Esophagus muscularis mucosa (tissue), 4 donors: ENCODE measurements around the gene IGIP. TPM values are rescaled to one million over a fixed set of nuclear protein-coding genes. Genes with fewer than 3 reads are reported as not detected.

Experiments used
- DNase-seq: peaks from one replicate; pipeline ENCODE4 v3.0.0-alpha.2; 2017; ENCODE audit errors: extremely low spot score
- H3K27ac ChIP-seq, 4 donors: fragments of 200-600 bp; sonication (generic); replicated peaks in 1 of 4; 1 replicate in 3 of 4; 2 replicates in 1 of 4; pipeline ENCODE4 v1.5.1; 2016 to 2019; ENCODE audit warnings: mild to moderate bottlenecking in 1 of 4
- H3K27me3 ChIP-seq, 4 donors: fragments of 200-600 bp; sonication (generic); one replicate each; pipeline versions ENCODE4 v1.5.1 to v1.6.0; 2016 to 2019
- H3K36me3 ChIP-seq, 4 donors: fragments of 200-600 bp; sonication (generic); one replicate each; pipeline ENCODE4 v1.5.1; 2016 to 2019
- H3K4me1 ChIP-seq, 4 donors: fragments of 200-600 bp; sonication (generic); one replicate each; pipeline ENCODE4 v1.5.1; 2016 to 2019
- H3K4me3 ChIP-seq, 4 donors: fragments of 200-600 bp; sonication (generic); 1 replicate in 2 of 4; 2 replicates in 2 of 4; pipeline ENCODE4 v1.5.1; 2016 to 2019; ENCODE audit warnings: mild to moderate bottlenecking in 4 of 4, moderate library complexity in 1 of 4
- H3K9me3 ChIP-seq, 4 donors: fragments of 200-600 bp; sonication (generic); 1 replicate in 3 of 4; 2 replicates in 1 of 4; pipeline ENCODE4 v1.5.1; 2016 to 2019
- EP300 ChIP-seq: sonication (generic); formaldehyde crosslinking; IDR thresholded peaks from one replicate; pipeline ENCODE4 v1.6.1; 2017; ENCODE audit warnings: antibody characterized with exemption
- POLR2A ChIP-seq: fragments of 450-650 bp; IDR thresholded peaks from one replicate; pipeline ENCODE4 v1.6.1; 2017; ENCODE audit warnings: antibody characterized with exemption, moderate library complexity, mild to moderate bottlenecking, low read depth
- POLR2AphosphoS5 ChIP-seq, 2 donors: sonication (generic); formaldehyde crosslinking; IDR thresholded peaks; one replicate each; pipeline ENCODE4 v1.6.1; 2017; ENCODE audit warnings: antibody characterized with exemption in 2 of 2
- WGBS: methylation state at CpG from one replicate; pipeline ENCODE4 v1.1.5; 2018; 5-methylcytosine and 5-hydroxymethylcytosine counted together
- intact Hi-C: fragments of 100-400 bp; cut with DNase I; formaldehyde crosslinking; loops from one replicate; pipeline ENCODE4 v1.15.1; 2023
- total RNA-seq, 4 donors: library from RNA; depleted of rRNA; stranded (reverse); fragments of >200 nt; gene quantifications; one replicate each; pipeline versions ENCODE4 v1.1.0 to v1.2.1, GENCODE V29; 2016
- TF ChIP-seq, protein P1 (sequence below), 3 experiments: fragments of 200-600 bp in 2 of 3; fragments of 450-650 bp in 1 of 3; sonication (generic) in 2 of 3; IDR thresholded peaks; one replicate each; pipeline ENCODE4 v1.5.1; 2017 to 2019; ENCODE audit warnings: antibody characterized with exemption in 3 of 3, mild to moderate bottlenecking in 2 of 3, moderate library complexity in 1 of 3

The IGIP gene
- total RNA-seq, 4 donors from 2014 or later = 17.6 to 31.9 (median 27.3) TPM

DNA sequence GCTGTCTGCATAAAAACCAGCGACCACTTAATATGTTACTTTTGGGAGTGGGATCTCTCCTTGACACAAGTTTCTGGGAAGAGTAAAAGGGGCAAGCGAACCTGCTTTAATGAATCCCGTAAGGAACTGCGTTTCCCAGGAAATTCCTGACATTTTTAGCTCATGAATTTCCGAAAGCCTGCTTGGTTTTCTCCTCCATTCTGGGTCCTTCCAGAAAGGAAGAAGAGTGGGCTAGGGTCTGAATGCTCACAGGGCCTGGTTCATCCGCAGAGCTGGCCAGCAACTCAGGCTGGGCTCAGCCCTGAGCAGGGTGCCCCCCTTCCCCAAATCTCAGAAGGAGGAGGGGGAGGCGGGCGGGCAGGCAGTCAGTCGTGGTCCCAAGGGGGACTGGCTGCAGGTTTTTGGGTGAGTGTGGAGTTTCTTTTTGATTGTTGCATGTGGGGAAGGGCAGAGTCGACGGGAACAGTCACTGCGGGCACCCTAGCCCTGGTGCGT is 13.0 kb upstream of the IGIP start:
- no peak for DNase-seq
- intact Hi-C loops = no loop called here
- WGBS = 12% methylated on average over 13 of the region's 13 CpGs
- Histone ChIP-seq H3K4me3 (peak overlapping the region; percentile 86 to 92 (median 90)), H3K9me3 (no peaks in the 10 kb centered on the region), H3K36me3 (no peaks in the 10 kb centered on the region), H3K4me1 (peaks cover 53 to 84% (median 74%) of the 10 kb centered on the region in 4 donors), H3K27me3 (no peaks in the 10 kb centered on the region), H3K27ac (peak overlapping the region; percentile 92 to 96 (median 96))
- TF ChIP-seq EP300 = no peak
- TF ChIP-seq, protein P1, sequence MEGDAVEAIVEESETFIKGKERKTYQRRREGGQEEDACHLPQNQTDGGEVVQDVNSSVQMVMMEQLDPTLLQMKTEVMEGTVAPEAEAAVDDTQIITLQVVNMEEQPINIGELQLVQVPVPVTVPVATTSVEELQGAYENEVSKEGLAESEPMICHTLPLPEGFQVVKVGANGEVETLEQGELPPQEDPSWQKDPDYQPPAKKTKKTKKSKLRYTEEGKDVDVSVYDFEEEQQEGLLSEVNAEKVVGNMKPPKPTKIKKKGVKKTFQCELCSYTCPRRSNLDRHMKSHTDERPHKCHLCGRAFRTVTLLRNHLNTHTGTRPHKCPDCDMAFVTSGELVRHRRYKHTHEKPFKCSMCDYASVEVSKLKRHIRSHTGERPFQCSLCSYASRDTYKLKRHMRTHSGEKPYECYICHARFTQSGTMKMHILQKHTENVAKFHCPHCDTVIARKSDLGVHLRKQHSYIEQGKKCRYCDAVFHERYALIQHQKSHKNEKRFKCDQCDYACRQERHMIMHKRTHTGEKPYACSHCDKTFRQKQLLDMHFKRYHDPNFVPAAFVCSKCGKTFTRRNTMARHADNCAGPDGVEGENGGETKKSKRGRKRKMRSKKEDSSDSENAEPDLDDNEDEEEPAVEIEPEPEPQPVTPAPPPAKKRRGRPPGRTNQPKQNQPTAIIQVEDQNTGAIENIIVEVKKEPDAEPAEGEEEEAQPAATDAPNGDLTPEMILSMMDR (IDR thresholded peaks at IDR 0.05) = no peak
- no peak for TF ChIP-seq POLR2AphosphoS5 (IDR thresholded peaks at IDR 0.05)
- no peak for TF ChIP-seq POLR2A

DNA sequence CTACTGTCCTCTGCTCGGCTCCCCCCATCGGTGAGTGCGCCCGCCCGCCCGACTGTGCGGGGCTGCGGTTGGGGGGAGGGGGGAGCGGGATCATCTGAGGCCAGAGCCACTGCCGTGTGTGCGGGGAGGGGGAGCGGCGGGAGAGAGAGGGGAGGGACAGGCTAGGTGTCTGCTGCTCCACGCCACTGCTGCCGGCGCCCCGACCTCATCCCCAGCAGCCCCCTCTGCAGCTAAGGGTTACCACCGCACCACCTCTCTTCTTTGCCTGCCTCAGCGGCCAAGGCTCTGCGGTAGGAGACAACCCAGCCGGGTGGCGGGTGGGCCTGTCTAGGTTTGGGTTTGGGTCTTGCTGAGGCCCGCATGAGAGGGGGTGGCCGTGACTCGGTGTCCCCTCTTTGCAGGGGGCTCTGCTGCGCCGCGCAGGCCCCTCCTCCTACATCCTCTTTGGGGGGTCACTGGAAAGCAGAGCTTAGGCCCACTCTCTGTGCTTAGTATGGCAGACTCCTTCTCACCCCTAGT is 12.5 kb upstream of the IGIP start:
- H3K4me1 ChIP-seq = peaks cover 58 to 87% (median 78%) of the 10 kb centered on the region in 4 donors
- TF ChIP-seq POLR2AphosphoS5 (IDR thresholded peaks at IDR 0.05) (no peak), EP300 (no peak), POLR2A (no peak)
- TF ChIP-seq, protein P1 (IDR thresholded peaks at IDR 0.05) = no peak
- DNase-seq = no peak

DNA sequence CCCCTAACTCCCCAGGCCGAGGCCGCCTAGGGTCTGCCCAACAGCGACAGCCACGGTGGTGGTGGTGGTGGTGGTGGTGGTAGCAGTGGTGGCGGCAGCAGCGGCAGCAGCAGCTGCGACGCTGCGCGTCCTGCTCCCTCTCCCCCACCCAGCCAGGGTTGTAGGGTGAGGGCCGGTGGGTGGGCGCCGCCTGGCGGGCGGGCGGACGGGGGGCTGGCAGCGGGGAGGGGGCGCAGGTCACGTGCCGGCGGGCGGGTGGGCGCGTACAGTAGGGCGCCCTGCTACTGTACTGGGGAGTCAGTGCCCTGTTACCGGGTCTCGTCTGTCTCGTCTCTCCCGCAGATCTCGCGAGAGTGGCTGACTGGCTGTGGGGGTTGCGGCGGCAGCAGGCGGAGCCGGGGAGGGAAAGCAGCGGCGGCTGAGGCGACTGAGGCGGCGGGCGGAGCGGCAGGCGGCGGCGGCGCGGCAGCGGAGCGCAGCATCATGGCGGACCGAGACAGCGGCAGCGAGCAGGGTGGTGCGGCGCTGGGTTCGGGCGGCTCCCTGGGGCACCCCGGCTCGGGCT is 12.0 kb upstream of the IGIP start, which contains the start of gene PURA:
Gene PURA (plus strand): TSS at position 411 of the 565 bp plus-strand sequence. CDS start 73 bp downstream, at position 484.
- H3K4me1 ChIP-seq = peaks cover 55 to 87% (median 78%) of the 10 kb centered on the region in 4 donors
- intact Hi-C loops = no loop called here
- TF ChIP-seq POLR2AphosphoS5 (IDR thresholded peaks at IDR 0.05) (peak; percentile 78 to 79), POLR2A (peak; percentile 31), EP300 (no peak)
- TF ChIP-seq, protein P1 (IDR thresholded peaks at IDR 0.05) = peak in 2 of 3 experiments; percentile 23 to 40

More for the DNA sequence above, 12.5 kb upstream of the IGIP start:
- H3K36me3 ChIP-seq = no peaks in the 10 kb centered on the region
- 0% methylated on average over 14 of the region's 28 CpGs for WGBS
- peak overlapping the region; percentile 86 to 92 (median 90) for H3K4me3 ChIP-seq
- intact Hi-C loops = no loop called here
- H3K9me3 ChIP-seq = no peaks in the 10 kb centered on the region
- peak overlapping the region; percentile 92 to 96 (median 96) for H3K27ac ChIP-seq
- H3K27me3 ChIP-seq = no peaks in the 10 kb centered on the region

DNA sequence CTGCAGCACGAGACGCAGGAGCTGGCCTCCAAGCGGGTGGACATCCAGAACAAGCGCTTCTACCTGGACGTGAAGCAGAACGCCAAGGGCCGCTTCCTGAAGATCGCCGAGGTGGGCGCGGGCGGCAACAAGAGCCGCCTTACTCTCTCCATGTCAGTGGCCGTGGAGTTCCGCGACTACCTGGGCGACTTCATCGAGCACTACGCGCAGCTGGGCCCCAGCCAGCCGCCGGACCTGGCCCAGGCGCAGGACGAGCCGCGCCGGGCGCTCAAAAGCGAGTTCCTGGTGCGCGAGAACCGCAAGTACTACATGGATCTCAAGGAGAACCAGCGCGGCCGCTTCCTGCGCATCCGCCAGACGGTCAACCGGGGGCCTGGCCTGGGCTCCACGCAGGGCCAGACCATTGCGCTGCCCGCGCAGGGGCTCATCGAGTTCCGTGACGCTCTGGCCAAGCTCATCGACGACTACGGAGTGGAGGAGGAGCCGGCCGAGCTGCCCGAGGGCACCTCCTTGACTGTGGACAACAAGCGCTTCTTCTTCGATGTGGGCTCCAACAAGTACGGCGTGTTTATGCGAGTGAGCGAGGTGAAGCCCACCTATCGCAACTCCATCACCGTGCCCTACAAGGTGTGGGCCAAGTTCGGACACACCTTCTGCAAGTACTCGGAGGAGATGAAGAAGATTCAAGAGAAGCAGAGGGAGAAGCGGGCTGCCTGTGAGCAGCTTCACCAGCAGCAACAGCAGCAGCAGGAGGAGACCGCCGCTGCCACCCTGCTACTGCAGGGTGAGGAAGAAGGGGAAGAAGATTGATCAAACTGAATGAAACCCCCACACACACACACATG is 11.2 kb upstream of the IGIP start:
- peaks cover 48 to 84% (median 73%) of the 10 kb centered on the region in 4 donors for H3K4me1 ChIP-seq
- DNase-seq = peak; percentile 94
- no peaks in the 10 kb centered on the region for H3K27me3 ChIP-seq
- intact Hi-C loops = no loop called here
- peak overlapping the region; percentile 92 to 96 (median 96) for H3K27ac ChIP-seq
- H3K4me3 ChIP-seq = peak overlapping the region; percentile 86 to 92 (median 90)
- H3K9me3 ChIP-seq = no peaks in the 10 kb centered on the region
- TF ChIP-seq POLR2AphosphoS5 (IDR thresholded peaks at IDR 0.05) (peak; percentile 70 to 71), EP300 (no peak)
- 20% methylated on average over 26 of the region's 65 CpGs for WGBS
- H3K36me3 ChIP-seq = no peaks in the 10 kb centered on the region

More for the DNA sequence above, 12.0 kb upstream of the IGIP start, which contains the start of gene PURA:
- peak within 1 kb of the TSS; percentile 92 to 96 (median 96) for H3K27ac ChIP-seq
- H3K4me3 ChIP-seq = peak within 1 kb of the TSS; percentile 86 to 92 (median 90)
- 0% methylated on average over 3 of the region's 60 CpGs for WGBS
- no peaks in the 10 kb centered on the region for H3K27me3 ChIP-seq
- H3K36me3 ChIP-seq = no peaks in the 10 kb centered on the region
- peak; percentile 97 for DNase-seq
- H3K9me3 ChIP-seq = no peaks in the 10 kb centered on the region

DNA sequence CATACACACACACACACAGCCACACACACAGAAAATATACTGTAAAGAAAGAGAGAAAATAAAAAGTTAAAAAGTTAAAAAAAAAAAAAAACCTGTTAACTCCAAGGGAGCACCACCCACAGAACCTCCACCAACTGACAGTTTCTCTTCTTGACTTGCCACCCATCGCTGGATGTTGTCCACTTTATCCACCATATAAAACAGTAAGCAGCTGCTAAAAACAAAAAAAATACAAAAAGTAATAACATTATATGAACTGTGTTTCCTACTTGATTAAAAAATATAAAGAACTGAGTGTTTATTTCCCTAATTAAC is 10.6 kb upstream of the IGIP start:
- 45% methylated on average over 1 of the region's 1 CpG for WGBS
- H3K4me1 ChIP-seq = peaks cover 47 to 81% (median 69%) of the 10 kb centered on the region in 4 donors
- H3K4me3 ChIP-seq = peak overlapping the region; percentile 86 to 92 (median 90)
- H3K27me3 ChIP-seq = no peaks in the 10 kb centered on the region
- intact Hi-C loops = no loop called here
- no peaks in the 10 kb centered on the region for H3K36me3 ChIP-seq
- no peak for DNase-seq
- peak overlapping the region; percentile 92 to 96 (median 96) for H3K27ac ChIP-seq
- TF ChIP-seq EP300 = no peak
- no peak for TF ChIP-seq POLR2A
- TF ChIP-seq, protein P1 (IDR thresholded peaks at IDR 0.05) = no peak
- no peak for TF ChIP-seq POLR2AphosphoS5 (IDR thresholded peaks at IDR 0.05)
- no peaks in the 10 kb centered on the region for H3K9me3 ChIP-seq
